Measurements from ENCODE around the gene AKR1B1.

Gene AKR1B1

DNA sequence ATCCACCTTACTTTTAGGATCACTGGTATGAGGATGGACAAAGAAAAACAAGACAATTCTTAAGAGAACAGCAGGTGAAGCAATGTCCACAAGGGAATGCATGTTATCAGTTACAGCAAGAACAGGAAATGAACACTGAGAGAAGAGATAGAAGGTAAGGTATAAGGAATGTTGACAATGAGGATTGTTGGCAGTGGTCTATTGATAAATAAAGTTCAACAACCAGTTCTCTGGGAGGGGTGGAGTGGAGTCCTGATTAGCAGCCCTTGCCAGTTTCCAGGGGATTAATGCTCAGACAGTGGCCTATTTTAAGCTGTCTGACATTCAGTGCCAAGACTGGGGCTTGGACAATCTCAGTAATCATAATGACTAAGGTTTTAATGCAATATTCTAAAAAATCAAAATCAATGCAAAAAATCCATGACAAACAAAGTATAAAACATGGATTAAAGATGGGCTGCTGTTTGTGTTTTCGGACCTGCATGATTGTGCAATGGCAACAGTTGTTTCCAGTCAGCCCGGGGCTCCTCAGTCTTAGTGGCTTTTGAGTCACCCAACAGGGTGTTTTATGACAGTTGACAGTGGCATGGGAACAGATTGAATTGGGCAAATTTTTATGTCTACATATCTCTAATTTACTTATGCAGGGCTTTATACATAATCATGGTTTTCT, 13.8 kb upstream of the AKR1B1 start:
- no peak overlapping the region for H3K4me3 ChIP-seq (ENCODE audit: low read length)
- DNase-seq (ENCODE audit: low read depth, low spot score) = no peak

GRCh38 chr7:134470864-134471263, 12.0 kb upstream of the AKR1B1 start:
- no peak overlapping the region for H3K4me3 ChIP-seq (ENCODE audit: low read length)
- DNase-seq (ENCODE audit: low read depth, low spot score) = no peak

GRCh38 chr7:134469622-134470021, 10.7 kb upstream of the AKR1B1 start:
- H3K4me3 ChIP-seq (ENCODE audit: low read length) = no peak overlapping the region
- DNase-seq (ENCODE audit: low read depth, low spot score) = no peak

- no peak for DNase-seq (ENCODE audit: low read depth, low spot score)
Observed at GRCh38 chr7:134468475-134468874, 9.6 kb upstream of the AKR1B1 start.

DNA sequence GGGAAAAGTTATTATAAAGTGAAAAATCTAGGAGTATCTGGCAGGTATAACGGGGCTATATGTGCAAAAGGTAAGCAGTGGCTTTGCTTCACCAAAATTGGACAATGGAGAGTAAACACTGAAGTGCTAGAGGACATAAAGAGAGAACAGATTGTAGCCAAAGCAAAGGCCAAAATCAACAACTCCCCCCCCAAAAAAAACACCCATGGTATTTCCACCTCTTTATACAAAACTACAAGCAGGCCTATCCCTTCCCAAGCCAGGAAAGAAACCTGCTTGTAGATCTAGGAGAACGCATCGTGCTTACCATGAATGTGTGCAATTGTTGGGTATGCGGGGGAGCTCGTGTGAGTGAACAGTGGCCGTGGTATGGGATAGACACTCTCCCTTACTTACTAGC, 9.2 kb upstream of the AKR1B1 start:
- H3K4me3 ChIP-seq (ENCODE audit: low read length) = no peak overlapping the region
- DNase-seq (ENCODE audit: low read depth, low spot score) = no peak

More at GRCh38 chr7:134468475-134468874, 9.6 kb upstream of the AKR1B1 start:
- no peak overlapping the region for H3K4me3 ChIP-seq (ENCODE audit: low read length)

DNA sequence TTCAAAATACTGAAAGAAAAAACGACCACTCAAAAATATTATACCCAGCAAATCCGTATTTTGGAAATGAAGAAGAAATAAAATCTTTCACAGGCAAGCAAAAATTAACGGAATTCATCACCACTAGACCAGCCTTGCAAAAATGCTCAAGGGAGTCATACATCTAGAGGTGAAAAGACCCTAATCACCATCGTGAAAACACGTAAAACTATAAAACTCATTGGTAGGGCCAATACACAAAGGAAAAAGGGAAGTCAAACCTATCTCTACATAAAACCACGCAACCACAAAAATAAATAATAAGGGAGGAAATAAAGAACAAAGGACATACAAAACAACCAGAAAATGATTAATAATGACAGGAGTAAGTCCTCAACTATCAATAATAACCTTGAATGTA, 6.6 kb upstream of the AKR1B1 start:
- DNase-seq (ENCODE audit: low read depth, low spot score) = no peak
- H3K4me3 ChIP-seq (ENCODE audit: low read length) = no peak overlapping the region

DNA sequence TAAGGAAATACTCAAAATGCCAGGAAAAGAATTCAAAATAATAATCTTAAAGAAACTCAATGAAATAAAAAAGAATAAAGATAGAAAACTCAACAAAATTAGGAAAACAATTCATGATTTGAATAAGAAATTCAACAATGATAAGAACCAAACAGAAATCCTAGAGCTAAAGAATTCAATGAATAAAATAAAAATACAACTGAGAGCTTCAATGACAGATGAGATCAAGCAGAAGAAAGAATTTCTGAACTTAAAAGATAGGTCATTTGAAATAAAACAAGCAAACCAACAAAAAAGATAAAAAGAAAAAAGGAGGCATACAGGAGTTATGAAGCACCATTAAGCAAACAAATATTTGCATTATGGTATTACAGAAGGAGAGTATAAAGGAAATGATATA, 5.6 kb upstream of the AKR1B1 start:
- DNase-seq (ENCODE audit: low read depth, low spot score) = no peak
- no peak overlapping the region for H3K4me3 ChIP-seq (ENCODE audit: low read length)

DNA sequence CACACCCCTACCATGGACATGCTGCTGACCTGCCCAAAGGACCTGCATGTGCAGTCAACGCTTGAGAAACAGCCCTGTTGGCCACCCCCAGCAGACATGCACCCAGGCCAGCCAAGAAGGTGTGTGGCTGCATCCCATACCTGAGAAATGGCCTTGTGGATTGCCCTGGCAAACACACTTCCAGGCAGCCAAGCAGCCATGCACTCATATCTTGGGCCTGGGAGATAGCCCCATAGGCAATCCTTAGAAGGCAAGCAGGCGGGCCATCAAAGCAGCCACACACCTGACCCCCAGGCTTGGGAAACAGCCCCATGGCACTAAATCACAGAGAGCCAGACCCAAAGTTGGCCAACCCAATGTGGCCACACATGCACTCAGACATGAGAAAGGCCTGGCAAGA, 4.9 kb upstream of the AKR1B1 start:
- no peak for DNase-seq (ENCODE audit: low read depth, low spot score)
- H3K4me3 ChIP-seq (ENCODE audit: low read length) = no peak overlapping the region

GRCh38 chr7:134462337-134462925, 3.5 kb upstream of the AKR1B1 start:
- no peak overlapping the region for H3K4me3 ChIP-seq (ENCODE audit: low read length)
- DNase-seq (ENCODE audit: low read depth, low spot score) = no peak

- H3K4me3 ChIP-seq (ENCODE audit: low read length) = no peak overlapping the region
- DNase-seq (ENCODE audit: low read depth, low spot score) = no peak
Observed at GRCh38 chr7:134461916-134462315, 3.0 kb upstream of the AKR1B1 start.

- DNase-seq (ENCODE audit: low read depth, low spot score) = no peak
- H3K4me3 ChIP-seq (ENCODE audit: low read length) = no peak overlapping the region
Observed at GRCh38 chr7:134459981-134460380, 1.1 kb upstream of the AKR1B1 start.

DNA sequence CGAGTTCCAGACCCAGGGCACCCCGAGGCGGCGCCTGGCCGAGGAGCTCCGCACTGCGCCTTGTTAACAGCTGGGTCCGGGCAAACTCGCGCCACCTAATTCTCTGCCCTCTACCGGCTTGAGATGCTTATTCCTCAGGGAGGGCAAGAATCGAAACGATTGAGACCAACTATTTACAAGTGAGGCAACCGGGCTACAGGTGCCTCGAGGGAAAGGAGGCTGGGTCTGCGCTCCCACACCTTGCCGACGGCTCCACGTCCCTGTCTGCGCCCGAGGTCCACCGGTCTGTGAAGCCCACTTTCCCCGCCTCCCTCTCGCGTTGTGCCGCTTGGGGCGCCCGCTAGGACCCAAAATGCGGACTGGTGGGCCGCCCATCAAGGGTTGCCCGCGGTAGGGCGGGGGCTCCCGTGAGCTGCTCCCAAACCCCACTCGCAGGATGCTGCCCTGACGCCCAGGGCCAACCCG, 527 bp downstream of the AKR1B1 start:
- H3K4me3 ChIP-seq (ENCODE audit: low read length) = peak overlapping the region; percentile 81
- DNase-seq (ENCODE audit: low read depth, low spot score) = peak; percentile 15

- no peak overlapping the region for H3K4me3 ChIP-seq (ENCODE audit: low read length)
Observed at GRCh38 chr7:134457210-134457609, 1.7 kb downstream of the AKR1B1 start.

DNA sequence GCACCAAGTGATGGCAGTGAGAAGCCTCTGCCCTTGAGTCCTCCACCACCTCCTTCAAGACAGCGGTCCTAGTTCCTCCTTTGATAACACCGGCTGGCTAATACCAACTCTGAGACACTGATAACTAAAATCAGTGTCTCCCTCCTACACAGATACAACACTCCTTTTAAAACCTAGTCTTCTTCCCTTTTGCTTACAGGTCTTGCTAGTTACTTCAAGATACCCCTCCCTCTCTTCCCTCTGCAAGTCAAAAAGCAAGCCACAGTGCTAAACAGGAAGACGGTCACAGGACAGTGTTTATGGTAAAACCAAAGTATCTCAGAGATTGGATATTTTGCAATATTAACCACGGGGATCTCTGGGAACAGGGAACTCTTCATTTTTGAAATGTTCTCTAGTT, 4.6 kb downstream of the AKR1B1 start:
- DNase-seq (ENCODE audit: low read depth, low spot score) = no peak
- H3K4me3 ChIP-seq (ENCODE audit: low read length) = no peak overlapping the region

More at GRCh38 chr7:134457210-134457609, 1.7 kb downstream of the AKR1B1 start:
- DNase-seq (ENCODE audit: low read depth, low spot score) = no peak

- no peak overlapping the region for H3K4me3 ChIP-seq (ENCODE audit: low read length)
- DNase-seq (ENCODE audit: low read depth, low spot score) = no peak
Observed at GRCh38 chr7:134453518-134453917, 5.4 kb downstream of the AKR1B1 start.

- DNase-seq (ENCODE audit: low read depth, low spot score) = no peak
- H3K4me3 ChIP-seq (ENCODE audit: low read length) = no peak overlapping the region
Observed at GRCh38 chr7:134452991-134453473, 5.9 kb downstream of the AKR1B1 start.

- no peak overlapping the region for H3K4me3 ChIP-seq (ENCODE audit: low read length)
Observed at GRCh38 chr7:134452419-134452838, 6.5 kb downstream of the AKR1B1 start.

DNA sequence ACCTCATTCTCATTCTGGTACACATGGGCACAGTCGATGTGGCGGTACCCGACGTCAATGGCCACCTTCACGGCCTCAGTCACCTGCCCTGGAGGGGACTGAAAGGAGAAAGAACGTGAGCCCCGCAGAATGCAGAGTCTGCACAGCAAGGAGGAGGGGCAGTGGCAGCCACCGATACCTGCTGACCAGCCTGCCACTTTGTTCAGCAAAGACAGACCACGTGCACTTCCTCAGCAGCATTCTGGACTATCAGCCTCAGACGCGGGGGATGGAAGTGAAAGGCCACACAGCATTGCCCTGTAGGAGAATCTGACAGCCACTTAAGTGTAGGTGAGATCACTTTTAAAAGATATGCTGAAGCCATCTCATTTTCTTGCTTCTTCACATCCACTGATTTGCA, 7.2 kb downstream of the AKR1B1 start:
- no peak overlapping the region for H3K4me3 ChIP-seq (ENCODE audit: low read length)
- no peak for DNase-seq (ENCODE audit: low read depth, low spot score)

More at GRCh38 chr7:134452419-134452838, 6.5 kb downstream of the AKR1B1 start:
- DNase-seq (ENCODE audit: low read depth, low spot score) = no peak

GRCh38 chr7:134450294-134451000, 8.5 kb downstream of the AKR1B1 start:
- H3K4me3 ChIP-seq (ENCODE audit: low read length) = no peak overlapping the region
- DNase-seq (ENCODE audit: low read depth, low spot score) = no peak

DNA sequence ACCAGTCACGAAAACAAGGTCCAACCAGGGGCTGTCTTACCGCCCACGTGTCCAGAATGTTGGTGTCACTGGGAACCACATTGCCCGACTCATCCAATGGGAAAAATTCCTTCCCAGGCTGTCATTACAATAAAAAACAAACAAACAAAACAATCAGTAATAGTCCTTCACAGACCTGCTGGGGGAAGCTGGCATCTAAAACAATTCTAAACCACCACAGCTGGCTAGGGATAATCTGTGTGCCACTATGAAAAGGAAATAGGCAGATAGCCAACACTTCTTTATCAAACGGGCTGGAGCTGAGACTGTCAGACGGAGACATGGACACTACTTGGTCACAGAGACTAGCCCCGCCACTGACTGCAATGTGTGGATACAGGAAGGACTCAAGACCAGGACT, 9.2 kb downstream of the AKR1B1 start:
- H3K4me3 ChIP-seq (ENCODE audit: low read length) = no peak overlapping the region
- DNase-seq (ENCODE audit: low read depth, low spot score) = no peak
